ENCODE measurements around the gene HOXA7.

The HOXA7 gene

DNA sequence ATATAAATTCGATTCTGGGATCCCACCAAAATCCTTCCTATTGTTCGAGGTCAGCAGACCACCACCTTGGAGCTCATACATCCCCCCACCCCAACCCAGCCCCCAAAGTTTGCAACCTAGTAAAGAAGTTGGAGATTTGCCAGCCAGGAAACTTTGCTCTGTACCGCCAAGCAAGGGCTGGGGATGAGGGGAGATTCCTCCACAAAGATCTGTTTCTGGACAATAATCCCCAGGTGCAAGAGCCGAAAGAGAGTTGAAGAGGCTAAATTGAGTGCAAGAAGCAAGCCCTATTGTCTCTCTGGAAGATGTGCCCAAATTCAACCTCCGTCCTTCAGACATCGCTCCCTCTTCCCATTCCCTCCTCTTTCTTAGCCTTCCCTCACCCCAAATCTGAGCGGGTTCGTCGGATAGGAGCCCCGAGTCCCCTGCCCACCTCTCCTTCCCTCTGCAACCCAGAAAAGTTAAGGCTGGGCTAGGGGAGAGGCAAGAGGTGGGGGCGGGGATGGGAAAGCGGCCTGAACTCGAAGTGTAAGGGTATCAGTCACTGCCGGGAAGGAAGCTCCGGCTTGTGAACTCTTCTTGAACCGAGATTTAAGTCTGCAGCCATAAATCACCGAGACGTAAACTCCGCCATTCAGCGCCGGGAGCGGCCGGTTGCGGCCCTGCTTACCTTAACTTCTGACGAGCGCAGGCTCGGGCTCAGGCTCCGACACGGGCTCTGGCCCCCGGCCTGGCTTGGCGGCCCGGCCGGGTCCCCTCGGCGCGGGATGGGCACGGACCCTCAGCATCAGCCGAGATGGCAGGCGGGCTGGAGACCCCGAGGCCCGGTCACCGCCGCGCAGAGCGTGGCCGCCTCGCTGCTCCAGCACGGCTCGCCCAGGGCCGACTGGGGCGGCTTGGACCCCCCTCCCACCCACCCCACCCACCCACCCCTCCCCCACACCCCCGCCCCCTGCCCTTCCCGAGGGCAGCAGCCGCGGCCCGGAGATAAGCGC, 43.2 kb downstream of the HOXA7 start:
- TF ChIP-seq TAF1 (IDR thresholded peaks at IDR 0.05; ENCODE audit: borderline replicate concordance, insufficient read depth, low read length) (no peak), POLR2AphosphoS5 (IDR thresholded peaks at IDR 0.05; ENCODE audit: low read depth, low read length) (no peak), SIN3A (IDR thresholded peaks at IDR 0.05; ENCODE audit: borderline replicate concordance, insufficient read depth, low read length) (no peak), FOXP2 (optimal IDR thresholded peaks at IDR 0.05; ENCODE audit: borderline replicate concordance, extremely low read depth, extremely low read length, insufficient read depth) (no peak)
- TF ChIP-seq, protein P1, sequence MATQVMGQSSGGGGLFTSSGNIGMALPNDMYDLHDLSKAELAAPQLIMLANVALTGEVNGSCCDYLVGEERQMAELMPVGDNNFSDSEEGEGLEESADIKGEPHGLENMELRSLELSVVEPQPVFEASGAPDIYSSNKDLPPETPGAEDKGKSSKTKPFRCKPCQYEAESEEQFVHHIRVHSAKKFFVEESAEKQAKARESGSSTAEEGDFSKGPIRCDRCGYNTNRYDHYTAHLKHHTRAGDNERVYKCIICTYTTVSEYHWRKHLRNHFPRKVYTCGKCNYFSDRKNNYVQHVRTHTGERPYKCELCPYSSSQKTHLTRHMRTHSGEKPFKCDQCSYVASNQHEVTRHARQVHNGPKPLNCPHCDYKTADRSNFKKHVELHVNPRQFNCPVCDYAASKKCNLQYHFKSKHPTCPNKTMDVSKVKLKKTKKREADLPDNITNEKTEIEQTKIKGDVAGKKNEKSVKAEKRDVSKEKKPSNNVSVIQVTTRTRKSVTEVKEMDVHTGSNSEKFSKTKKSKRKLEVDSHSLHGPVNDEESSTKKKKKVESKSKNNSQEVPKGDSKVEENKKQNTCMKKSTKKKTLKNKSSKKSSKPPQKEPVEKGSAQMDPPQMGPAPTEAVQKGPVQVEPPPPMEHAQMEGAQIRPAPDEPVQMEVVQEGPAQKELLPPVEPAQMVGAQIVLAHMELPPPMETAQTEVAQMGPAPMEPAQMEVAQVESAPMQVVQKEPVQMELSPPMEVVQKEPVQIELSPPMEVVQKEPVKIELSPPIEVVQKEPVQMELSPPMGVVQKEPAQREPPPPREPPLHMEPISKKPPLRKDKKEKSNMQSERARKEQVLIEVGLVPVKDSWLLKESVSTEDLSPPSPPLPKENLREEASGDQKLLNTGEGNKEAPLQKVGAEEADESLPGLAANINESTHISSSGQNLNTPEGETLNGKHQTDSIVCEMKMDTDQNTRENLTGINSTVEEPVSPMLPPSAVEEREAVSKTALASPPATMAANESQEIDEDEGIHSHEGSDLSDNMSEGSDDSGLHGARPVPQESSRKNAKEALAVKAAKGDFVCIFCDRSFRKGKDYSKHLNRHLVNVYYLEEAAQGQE (IDR thresholded peaks at IDR 0.05; ENCODE audit: insufficient read depth in 1 of 2, low read depth in 2 of 2, low read length in 2 of 2) = no peak

DNA sequence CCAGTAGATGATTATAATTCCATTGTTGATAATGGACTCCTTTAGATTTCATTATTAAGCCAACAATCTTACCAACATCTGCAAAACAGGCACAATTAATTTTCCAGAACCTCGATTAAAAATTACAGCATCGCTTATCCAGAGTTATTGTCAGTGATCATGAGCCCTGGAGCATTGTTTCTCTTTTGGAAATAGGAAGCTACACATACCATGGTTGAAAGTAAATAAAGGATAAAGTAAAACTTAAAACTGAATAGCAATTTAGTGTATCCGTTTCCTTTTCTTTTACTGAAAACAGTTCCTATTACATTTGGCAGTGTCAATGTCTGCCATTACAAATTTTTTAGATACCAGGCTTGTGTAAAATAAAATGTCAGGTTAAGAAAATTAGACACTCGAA, 44.1 kb downstream of the HOXA7 start:
- TF ChIP-seq SIN3A (IDR thresholded peaks at IDR 0.05; ENCODE audit: borderline replicate concordance, insufficient read depth, low read length) (no peak), FOXP2 (optimal IDR thresholded peaks at IDR 0.05; ENCODE audit: borderline replicate concordance, extremely low read depth, extremely low read length, insufficient read depth) (no peak), POLR2AphosphoS5 (IDR thresholded peaks at IDR 0.05; ENCODE audit: low read depth, low read length) (no peak), TAF1 (IDR thresholded peaks at IDR 0.05; ENCODE audit: borderline replicate concordance, insufficient read depth, low read length) (no peak)
- TF ChIP-seq, protein P1 (IDR thresholded peaks at IDR 0.05; ENCODE audit: insufficient read depth in 1 of 2, low read depth in 2 of 2, low read length in 2 of 2) = no peak

DNA sequence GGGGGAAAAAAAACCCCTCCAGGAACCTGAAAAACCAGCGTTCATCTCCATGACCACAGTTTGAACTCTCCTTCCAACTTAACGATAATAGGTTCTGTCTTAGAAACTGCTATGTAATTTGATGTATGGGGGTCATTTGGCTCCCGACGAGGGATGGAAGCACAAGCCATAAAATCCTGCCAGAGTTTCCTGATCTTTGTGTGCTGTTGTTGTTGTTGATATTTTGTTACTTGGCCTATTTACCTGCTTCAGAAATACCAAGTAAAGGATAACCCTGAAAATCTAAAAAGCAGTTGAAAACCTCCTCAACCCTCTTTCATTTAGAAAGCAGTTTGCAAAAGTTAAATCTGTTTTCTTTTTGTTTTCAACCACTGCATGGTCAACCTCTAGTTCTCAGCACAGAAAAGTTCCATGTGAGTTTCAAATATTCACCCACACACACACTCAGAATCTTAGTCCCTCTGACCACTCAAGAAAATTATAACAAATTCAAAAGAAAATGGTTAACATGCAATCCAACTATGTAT, 44.7 kb downstream of the HOXA7 start:
- TF ChIP-seq FOXP2 (optimal IDR thresholded peaks at IDR 0.05; ENCODE audit: borderline replicate concordance, extremely low read depth, extremely low read length, insufficient read depth) = no peak
- no peak for TF ChIP-seq TAF1 (IDR thresholded peaks at IDR 0.05; ENCODE audit: borderline replicate concordance, insufficient read depth, low read length)
- TF ChIP-seq POLR2AphosphoS5 (IDR thresholded peaks at IDR 0.05; ENCODE audit: low read depth, low read length) = no peak
- no peak for TF ChIP-seq SIN3A (IDR thresholded peaks at IDR 0.05; ENCODE audit: borderline replicate concordance, insufficient read depth, low read length)
- TF ChIP-seq, protein P1 (IDR thresholded peaks at IDR 0.05; ENCODE audit: insufficient read depth in 1 of 2, low read depth in 2 of 2, low read length in 2 of 2) = no peak

DNA sequence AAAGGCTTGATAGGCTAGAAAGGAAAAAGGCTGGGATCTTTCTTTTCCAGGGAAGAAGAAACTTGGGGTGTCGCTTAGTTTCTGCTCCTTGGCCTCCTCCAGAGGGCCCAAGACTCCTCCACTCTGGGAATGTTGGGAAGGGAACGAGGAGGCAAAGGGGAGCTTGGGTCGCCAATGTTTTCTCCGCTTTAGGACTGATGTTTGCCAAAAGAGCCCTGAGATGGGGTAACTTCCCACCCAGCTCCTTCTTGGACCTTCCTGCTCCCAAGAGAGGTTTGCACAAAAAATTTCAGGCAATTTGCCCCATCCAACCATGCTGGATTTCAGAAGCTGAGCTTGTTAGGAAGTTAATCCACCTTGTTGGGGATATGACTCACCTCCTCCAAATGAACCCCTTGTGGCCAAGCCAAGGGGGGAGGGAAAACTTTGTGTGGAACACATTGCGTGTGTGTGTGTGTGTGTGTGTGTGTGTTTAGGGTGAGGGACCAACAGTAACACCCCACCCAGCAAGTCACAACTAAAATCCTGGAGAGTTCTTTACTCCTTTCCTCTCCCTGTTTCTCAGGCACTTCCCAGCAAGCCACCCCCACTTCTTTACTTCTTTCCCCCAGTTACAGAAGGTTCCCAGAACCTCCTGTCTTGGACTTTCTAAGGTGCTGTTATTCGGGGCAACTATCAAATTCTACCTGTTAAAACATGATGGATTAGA, 45.3 kb downstream of the HOXA7 start:
- no peak for TF ChIP-seq POLR2AphosphoS5 (IDR thresholded peaks at IDR 0.05; ENCODE audit: low read depth, low read length)
- TF ChIP-seq FOXP2 (optimal IDR thresholded peaks at IDR 0.05; ENCODE audit: borderline replicate concordance, extremely low read depth, extremely low read length, insufficient read depth) = no peak
- TF ChIP-seq SIN3A (IDR thresholded peaks at IDR 0.05; ENCODE audit: borderline replicate concordance, insufficient read depth, low read length) = no peak
- TF ChIP-seq, protein P1 (IDR thresholded peaks at IDR 0.05; ENCODE audit: insufficient read depth in 1 of 2, low read depth in 2 of 2, low read length in 2 of 2) = no peak
- TF ChIP-seq TAF1 (IDR thresholded peaks at IDR 0.05; ENCODE audit: borderline replicate concordance, insufficient read depth, low read length) = no peak
